WTC11 (cell line): ENCODE data around the gene TWF2. TPM values are rescaled to one million over a fixed set of nuclear protein-coding genes. Genes with fewer than 3 reads are reported as not detected.

Source experiments
- ATAC-seq: fragments of 200-7000 bp; cut with Tn5 transposase; 2 replicates; pipeline ENCODE4 v1.10.0; 2021; ENCODE audit warnings: mild to moderate bottlenecking, moderate library complexity
- CTCF ChIA-PET: fragments of 300-600 bp; sonication (Branson Sonifier 250); formaldehyde crosslinking; loops from one replicate; lab custom pipeline; 2021; ENCODE audit warnings: antibody characterized with exemption; lab: Charles Lee
- POLR2A ChIA-PET: fragments of 350-600 bp; sonication (Branson Sonifier 250); formaldehyde crosslinking; loops from one replicate; lab custom pipeline; 2021; ENCODE audit warnings: antibody characterized with exemption; lab: Charles Lee
- DNase-seq: peaks from one replicate; pipeline ENCODE4 v3.0.0; 2021; ENCODE audit warnings: low spot score
- H3K27ac Mint-ChIP-seq: 2 replicates; pipeline ENCODE4 v1.8.0; 2021; ENCODE audit warnings: mixed read lengths
- H3K27me3 Mint-ChIP-seq: 2 replicates; pipeline ENCODE4 v1.8.0; 2021; ENCODE audit warnings: low read depth, mild to moderate bottlenecking, moderate library complexity, mixed read lengths
- H3K36me3 Mint-ChIP-seq: 2 replicates; pipeline ENCODE4 v1.8.0; 2021; ENCODE audit warnings: mixed read lengths
- H3K4me1 Mint-ChIP-seq: 2 replicates; pipeline ENCODE4 v1.8.0; 2022; ENCODE audit warnings: mixed read lengths
- H3K4me3 Mint-ChIP-seq: 2 replicates; pipeline ENCODE4 v1.8.0; 2021; ENCODE audit warnings: mild to moderate bottlenecking, moderate library complexity, mixed read lengths
- H3K9me3 Mint-ChIP-seq: 2 replicates; pipeline ENCODE4 v1.8.0; 2021; ENCODE audit warnings: mixed read lengths
- E2F5 ChIP-seq: sonication (generic); formaldehyde crosslinking; IDR thresholded peaks from 2 replicates; pipeline ENCODE4 v1.8.1; 2022; ENCODE audit warnings: mild to moderate bottlenecking, moderate library complexity, missing genetic modification reagents
- GABPB1 ChIP-seq: sonication (generic); formaldehyde crosslinking; IDR thresholded peaks from 2 replicates; pipeline ENCODE4 v1.8.1; 2023; ENCODE audit warnings: mild to moderate bottlenecking, missing genetic modification reagents
- GTF2I ChIP-seq: fragments of 250-450 bp; sonication (Bioruptor Pico); conservative IDR thresholded peaks from 2 replicates; pipeline ENCODE4 v1.4.0; 2021; ENCODE audit warnings: mild to moderate bottlenecking
- IRF2 ChIP-seq: sonication (generic); formaldehyde crosslinking; IDR thresholded peaks from 2 replicates; pipeline ENCODE4 v1.8.0; 2022; ENCODE audit warnings: low read depth, missing genetic modification reagents, borderline replicate concordance
- MXD4 ChIP-seq: fragments of 250-450 bp; sonication (Bioruptor Pico); IDR thresholded peaks from 2 replicates; pipeline ENCODE4 v1.8.0; 2021; ENCODE audit warnings: mild to moderate bottlenecking, moderate library complexity, borderline replicate concordance
- MYBL2 ChIP-seq: sonication (generic); formaldehyde crosslinking; IDR thresholded peaks from 2 replicates; pipeline ENCODE4 v1.8.1; 2023; ENCODE audit warnings: mild to moderate bottlenecking, moderate library complexity, missing genetic modification reagents
- NR1H2 ChIP-seq: sonication (generic); formaldehyde crosslinking; IDR thresholded peaks from 2 replicates; pipeline ENCODE4 v1.9.0; 2021; ENCODE audit warnings: mild to moderate bottlenecking, moderate library complexity, missing genetic modification reagents
- PRRX2 ChIP-seq: fragments of 250-450 bp; sonication (Bioruptor Pico); IDR thresholded peaks from 2 replicates; pipeline ENCODE4 v1.8.0; 2021; ENCODE audit warnings: mild to moderate bottlenecking
- SOX15 ChIP-seq: fragments of 250-450 bp; sonication (Bioruptor Pico); IDR thresholded peaks from 2 replicates; pipeline ENCODE4 v1.9.0; 2021; ENCODE audit warnings: mild to moderate bottlenecking
- STAT6 ChIP-seq: sonication (generic); formaldehyde crosslinking; conservative IDR thresholded peaks from 2 replicates; pipeline ENCODE4 v1.8.1; 2023; ENCODE audit warnings: mild to moderate bottlenecking, low read depth, missing genetic modification reagents, moderate library complexity
- USF1 ChIP-seq: sonication (generic); formaldehyde crosslinking; IDR thresholded peaks from 2 replicates; pipeline ENCODE4 v1.8.0; 2022; ENCODE audit warnings: mild to moderate bottlenecking, missing genetic modification reagents
- ZBTB43 ChIP-seq: sonication (generic); formaldehyde crosslinking; IDR thresholded peaks from 2 replicates; pipeline ENCODE4 v1.8.1; 2023; ENCODE audit warnings: mild to moderate bottlenecking, missing genetic modification reagents
- ZMAT4 ChIP-seq: fragments of 250-450 bp; sonication (Bioruptor Pico); IDR thresholded peaks from 2 replicates; pipeline ENCODE4 v1.9.0; 2021; ENCODE audit warnings: mild to moderate bottlenecking
- ZNF232 ChIP-seq: sonication (generic); formaldehyde crosslinking; IDR thresholded peaks from 2 replicates; pipeline ENCODE4 v1.8.0; 2022; ENCODE audit warnings: mild to moderate bottlenecking, missing genetic modification reagents
- ZNF281 ChIP-seq: sonication (generic); formaldehyde crosslinking; IDR thresholded peaks from 2 replicates; pipeline ENCODE4 v1.8.0; 2023; ENCODE audit warnings: mild to moderate bottlenecking, missing genetic modification reagents
- ZNF396 ChIP-seq: fragments of 250-450 bp; sonication (Bioruptor Pico); IDR thresholded peaks from 2 replicates; pipeline ENCODE4 v1.8.0; 2021; ENCODE audit warnings: mild to moderate bottlenecking, moderate library complexity, borderline replicate concordance
- ZNF512 ChIP-seq: sonication (generic); formaldehyde crosslinking; IDR thresholded peaks from 2 replicates; pipeline ENCODE4 v1.8.1; 2022; ENCODE audit warnings: missing genetic modification reagents, borderline replicate concordance
- ZNF532 ChIP-seq: fragments of 250-450 bp; sonication (Bioruptor Pico); IDR thresholded peaks from 2 replicates; pipeline ENCODE4 v1.9.0; 2021; ENCODE audit warnings: mild to moderate bottlenecking, borderline replicate concordance
- total RNA-seq: library from RNA; stranded (reverse); gene quantifications from 3 replicates; pipeline ENCODE4 v1.2.3, GENCODE V29; 2021

The TWF2 gene
- total RNA-seq, 1 experiment from 2014 or later, result 71.1 TPM

GRCh38 chr3:52237006-52237656 lies 1.8 kb downstream of the TWF2 start:
- Mint-ChIP-seq H3K27ac (peak overlapping the region; percentile 72), H3K9me3 (no peaks in the 10 kb centered on the region), H3K36me3 (no peaks in the 10 kb centered on the region), H3K4me1 (peaks cover 43% of the 10 kb centered on the region), H3K27me3 (peaks cover under 1% of the 10 kb centered on the region; the same call in 1 of the 2 replicates), H3K4me3 (peak overlapping the region; percentile 39)
- POLR2A ChIA-PET, result interaction anchor here (0.6 to 2.8 kb wide), 4 partner anchors 15 to 179 kb away, joined by 3 to 19 read pairs (median 3); partner anchors contain the start of gene WDR82
- CTCF ChIA-PET, result interaction anchor here (0.7 to 9.1 kb wide), 15 partner anchors 9 to 211 kb away, joined by 3 to 222 read pairs (median 3); partner anchors contain the start of genes PPM1M, TLR9 and WDR82
- TF ChIP-seq MYBL2 (CRISPR knock-in tag) (no peak), USF1 (CRISPR knock-in tag) (no peak), ZNF532 (CRISPR knock-in tag) (no peak), IRF2 (no peak), MXD4 (no peak), ZNF396 (no peak), GTF2I (CRISPR knock-in tag) (no peak), GABPB1 (CRISPR knock-in tag) (no peak), SOX15 (CRISPR knock-in tag) (no peak), ZNF232 (CRISPR knock-in tag) (no peak), PRRX2 (no peak), NR1H2 (CRISPR knock-in tag) (no peak), ZNF281 (no peak), ZNF512 (CRISPR knock-in tag) (no peak), ZMAT4 (CRISPR knock-in tag) (no peak), E2F5 (CRISPR knock-in tag) (no peak), STAT6 (CRISPR knock-in tag) (no peak), ZBTB43 (CRISPR knock-in tag) (no peak)
- no peak for DNase-seq
- ATAC-seq, result no peak
